EH (cell line): ENCODE measurements around the gene SHISA9.
"Not testable (repeated sequence)": the region's sequence is repeated elsewhere in the genome, so short reads cannot be mapped to it uniquely, and the experiment has no call there.

Source experiments
- DNase-seq: peaks from one replicate; pipeline ENCODE4 v3.0.0-alpha.2; 2015; ENCODE audit warnings: low read depth

SHISA9 gene

DNA sequence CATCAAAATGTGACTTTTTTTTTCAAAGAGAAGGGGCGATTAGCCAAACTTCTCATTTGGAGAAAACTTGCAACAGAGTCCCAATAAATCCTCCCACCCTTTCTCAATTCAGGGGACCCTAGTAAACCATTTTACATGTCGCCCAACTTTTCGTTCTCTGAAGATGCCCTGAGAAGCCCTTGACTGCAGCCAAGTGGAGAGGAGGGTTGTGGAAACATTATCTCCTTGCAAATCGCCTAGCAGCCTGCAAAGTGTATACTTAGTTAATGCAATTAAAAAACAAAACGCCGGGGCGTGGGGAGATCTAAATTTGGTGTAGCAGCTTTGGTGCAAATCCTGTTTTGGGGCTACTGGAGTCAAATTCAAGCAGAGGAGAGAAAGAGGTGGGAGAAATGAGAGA lies 1.2 kb upstream of the SHISA9 start:
- DNase-seq = no peak

DNA sequence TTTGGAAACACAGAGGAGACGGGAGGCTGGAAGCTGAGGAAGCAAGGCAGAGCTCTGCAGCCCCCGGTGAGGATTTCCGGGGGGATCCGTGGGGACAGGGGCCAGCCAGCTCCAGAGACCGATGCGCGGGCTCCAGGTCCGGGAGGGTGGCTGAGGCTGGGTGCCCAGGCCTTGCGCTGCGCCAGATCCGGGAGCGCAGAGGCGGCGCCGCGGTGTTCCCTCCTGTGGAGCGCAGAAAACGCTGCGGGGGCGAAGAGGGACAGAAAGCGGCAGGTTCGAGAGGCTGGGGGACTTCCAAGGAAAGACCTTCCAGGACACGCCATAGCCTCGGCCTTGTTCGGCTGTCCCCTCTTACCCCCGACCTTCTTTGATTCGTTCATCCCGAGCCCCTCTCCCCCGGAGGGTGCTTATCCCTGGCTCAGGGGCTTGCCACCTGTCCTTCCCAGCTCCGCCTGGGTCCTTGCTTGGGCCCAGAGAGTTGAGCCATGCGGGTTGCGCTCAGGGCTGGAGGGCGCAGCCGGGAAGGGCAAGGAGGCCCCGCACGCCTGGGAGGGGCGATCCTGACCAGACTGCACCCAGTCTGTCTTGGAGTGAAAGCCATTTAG lies 697 bp upstream of the SHISA9 start:
- no peak for DNase-seq

DNA sequence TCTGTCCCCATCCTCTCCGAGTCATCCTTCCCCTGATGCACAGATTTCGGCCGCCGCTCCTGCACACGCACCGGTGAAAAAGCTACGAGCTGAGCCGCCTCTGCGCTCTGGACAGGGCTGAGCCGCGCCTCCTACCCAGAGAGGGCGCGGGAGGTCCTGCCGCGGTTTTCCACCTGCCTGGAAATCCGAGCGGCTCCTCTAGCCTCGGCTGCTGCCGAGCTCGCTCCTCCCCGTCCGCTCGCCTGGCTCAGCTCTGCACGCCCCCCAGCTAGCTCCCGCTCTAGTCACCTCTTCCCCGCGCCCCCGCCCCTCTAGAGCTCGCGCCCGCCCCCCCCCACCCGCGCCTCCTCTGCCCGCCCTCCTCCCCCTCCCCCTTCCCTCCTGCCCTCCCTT lies 198 bp upstream of the SHISA9 start:
- no peak for DNase-seq

DNA sequence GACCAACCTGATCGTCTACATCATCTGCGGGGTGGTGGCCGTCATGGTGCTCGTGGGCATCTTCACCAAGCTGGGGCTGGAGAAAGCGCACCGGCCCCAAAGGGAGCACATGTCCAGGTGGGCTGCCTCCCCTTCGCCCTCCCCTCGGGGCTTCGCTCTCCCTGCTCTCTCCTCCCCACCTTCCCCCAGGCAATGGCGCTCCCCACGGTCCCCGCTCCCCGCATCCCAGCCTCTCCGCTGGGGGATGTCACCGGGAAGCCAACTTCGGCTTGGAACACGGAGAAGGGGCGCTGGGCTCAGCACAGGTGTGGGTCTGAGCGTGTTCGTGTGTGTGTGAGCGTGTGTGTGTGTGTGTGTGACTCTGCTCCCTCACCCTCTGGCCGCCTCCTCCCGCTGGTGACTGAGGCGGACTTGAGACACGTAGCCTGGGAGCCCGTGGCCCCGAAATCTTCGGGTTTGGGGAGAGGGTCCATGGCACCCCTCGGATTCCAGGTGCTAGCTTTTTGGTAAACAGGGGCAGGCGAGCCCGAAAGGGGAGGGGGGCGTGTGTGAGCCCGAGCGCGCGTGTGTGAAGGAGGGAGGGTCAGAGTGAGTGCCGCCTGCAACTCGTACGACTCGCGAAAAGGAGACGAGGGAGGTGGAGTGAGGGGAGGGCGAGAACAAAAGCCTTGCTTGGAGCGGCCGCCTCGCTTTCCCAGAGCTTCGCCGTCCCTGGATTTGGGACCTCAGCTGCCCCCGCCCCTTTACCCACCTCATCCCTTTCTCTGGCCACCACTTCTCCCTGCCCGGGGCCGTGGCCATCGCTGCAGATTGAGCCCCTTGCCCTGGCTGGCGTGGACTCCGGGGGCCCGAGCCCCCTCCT lies 1.3 kb downstream of the SHISA9 start:
- no peak for DNase-seq

DNA sequence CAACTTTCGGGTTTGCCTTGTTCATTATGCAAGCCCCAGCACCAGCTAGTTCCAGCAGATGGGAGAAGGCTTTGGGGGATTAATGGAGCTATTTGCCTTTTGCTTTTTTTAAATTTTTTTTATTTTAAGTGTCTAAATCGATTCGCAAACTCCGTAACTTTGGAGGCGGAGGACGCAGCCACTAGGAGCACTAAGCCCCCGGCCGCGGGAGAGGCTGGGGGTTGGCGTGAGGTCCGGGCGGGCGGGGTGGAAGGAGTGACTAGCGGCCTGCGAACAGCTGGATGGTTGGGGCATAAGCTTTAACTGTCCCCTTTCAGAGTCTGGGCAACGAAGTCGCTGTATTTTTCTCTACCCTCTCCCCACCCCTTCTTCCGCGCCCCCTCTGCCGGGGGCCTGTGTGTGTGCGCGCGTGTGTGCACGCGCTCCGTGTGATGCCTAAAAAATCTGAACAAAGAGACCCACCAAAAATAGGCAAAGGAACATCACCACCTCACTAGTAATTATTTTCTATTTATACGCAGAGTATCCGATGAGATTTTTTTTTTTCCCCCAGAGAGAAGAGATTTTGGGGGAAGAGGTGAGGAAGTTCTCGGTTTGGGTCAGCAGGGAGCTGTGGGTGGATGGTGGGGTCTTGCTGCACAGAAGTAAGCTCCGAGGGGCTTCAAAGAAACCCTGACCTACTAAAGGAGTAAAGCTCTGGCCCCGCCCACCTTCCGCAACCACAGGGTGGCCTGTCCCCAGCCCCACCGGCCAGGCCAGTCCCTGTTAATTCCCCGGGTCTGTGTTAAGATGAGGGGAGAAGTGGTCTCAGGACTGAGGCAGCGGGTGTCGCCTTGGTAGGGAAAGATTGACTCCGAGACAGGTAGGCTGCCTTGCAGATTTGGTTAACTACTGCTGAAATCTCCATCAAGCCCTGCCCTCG lies 2.3 kb downstream of the SHISA9 start:
- no peak for DNase-seq

DNA sequence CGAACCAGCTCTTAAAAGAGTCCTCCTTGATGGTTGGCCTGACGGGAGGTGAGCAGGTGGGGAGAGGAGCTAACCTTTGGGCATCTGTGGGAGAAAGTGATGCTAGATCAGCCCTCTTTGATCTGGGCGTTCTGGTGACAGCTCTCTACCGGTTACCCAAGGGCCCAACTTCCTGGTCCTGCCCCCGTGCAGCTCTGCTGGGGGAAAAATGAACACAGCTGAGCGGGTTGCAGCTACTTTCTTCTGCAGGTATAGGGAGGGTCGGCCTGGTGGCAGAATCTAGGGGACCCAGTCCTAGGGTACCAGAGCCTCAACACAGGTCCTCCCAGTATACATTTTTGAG lies 2.9 kb downstream of the SHISA9 start:
- no peak for DNase-seq

DNA sequence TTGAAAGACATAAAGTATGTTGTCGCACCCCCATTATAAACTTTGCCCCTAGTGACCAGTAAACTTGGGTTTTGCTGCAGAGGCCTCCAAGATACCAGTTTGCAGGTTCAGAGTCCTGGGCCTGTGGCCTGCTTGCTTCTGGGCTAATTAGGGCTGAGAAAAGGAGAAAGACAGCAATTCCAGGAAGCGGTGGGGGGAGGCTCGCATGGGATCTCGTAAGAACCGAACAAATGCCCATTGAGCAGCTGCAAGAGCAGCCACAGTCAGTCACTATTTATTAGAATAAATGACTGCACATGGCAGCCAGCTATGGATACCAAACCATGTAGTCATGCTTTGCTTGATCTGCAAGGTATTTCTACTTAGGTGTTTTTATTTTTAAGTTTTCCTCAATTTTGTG lies 4.9 kb downstream of the SHISA9 start:
- DNase-seq = no peak

DNA sequence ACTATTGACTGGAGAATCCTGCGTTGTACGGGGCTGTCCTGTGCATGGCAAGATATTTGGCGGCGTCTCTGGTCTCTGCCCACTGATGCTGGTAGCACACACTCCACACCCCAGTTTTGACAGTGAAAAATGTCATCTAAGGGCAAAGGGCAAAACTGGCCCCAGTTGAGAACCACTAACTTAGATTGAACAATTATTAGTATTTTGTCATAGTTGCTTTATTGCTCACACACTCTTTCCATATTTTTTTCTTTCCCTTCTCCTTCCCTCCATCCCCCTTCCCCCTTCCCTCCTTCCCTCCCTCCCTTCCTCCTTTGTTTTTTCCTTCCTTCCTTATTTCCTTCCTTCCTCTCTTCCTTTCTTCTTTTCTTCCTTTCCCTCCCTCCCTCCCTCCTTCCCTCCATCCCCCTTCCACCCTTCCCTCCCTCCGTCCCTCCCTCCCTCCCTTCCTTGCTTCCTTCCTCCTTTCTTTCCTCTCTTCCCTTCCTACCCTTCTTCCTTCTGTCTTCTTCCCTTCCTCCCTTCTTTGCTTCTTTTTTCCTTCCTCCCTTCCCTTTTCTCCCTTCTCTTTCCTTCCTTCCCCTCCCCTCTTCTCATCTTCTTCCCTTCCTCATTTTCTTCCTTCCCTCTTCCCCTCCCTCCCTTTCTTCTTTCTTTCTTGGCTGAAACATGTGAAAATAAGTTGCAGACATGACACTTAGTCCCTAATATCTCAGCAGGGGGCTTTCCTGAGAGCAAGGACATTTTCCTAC lies 5.5 kb downstream of the SHISA9 start:
- DNase-seq = no peak

DNA sequence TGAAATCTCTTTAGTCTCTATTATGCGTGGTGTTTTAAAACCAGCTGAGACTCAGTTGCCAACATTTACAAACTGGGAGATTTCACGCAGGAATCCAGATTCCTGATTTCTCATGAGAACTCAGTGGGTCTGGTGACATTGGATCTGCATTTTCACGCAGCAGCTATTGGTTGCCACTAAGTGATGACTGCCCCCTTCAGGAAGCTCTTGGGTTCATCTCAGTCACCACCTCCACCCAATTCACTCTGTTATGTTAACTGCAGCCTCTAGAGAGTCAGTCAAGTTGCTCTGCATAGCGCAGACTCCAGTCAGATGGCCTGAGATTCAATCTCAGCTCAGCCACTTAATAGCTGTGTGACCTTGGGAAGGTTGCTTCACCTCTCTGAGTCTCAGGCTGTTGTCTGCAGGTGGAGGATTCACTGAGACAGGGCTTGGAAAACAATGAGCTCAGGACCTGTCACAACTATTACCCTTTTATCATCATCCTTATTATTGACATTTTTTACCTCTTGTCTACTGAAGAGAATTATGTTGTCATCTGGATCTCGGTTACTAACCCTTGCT lies 6.4 kb downstream of the SHISA9 start:
- peak; percentile 5 for DNase-seq

DNA sequence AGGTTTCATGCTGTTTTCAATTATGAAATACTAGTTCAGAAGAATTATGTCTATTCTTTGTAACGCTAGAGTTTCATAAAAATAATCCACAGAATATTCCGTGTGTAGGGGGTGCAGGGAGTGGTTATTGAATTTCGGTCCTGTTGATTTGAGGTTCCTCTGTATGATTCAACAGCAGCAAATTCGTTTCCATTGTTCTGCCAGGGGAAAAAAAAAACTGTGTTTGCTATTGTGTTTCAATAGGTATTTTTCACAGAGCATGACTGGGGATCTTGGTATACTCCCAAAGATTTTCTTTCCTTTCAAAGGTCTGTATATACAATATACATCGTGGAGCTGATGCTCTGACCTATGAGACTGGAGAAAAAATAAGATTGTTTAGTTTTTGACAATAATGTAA lies 15.8 kb downstream of the SHISA9 start:
- DNase-seq = no peak

DNA sequence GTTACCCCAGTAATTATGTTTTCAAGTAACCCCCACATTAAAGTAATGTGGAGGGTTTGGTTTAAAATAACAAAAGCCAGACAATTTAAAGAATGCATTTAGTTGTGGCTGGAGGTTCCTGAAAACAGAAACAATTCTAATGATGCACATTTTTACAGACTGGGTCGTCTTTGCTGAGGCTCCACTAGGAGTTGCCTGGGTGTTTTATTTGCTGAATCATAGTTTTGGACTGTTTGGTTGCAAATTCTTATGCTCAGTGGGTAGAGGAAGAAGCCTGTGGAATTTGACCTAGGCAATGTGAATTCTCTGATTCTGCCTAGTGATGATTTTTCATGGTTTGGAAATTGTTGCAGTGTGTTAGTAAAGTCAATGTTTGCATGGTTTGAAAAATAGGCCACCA lies 16.3 kb downstream of the SHISA9 start:
- peak; percentile 36 for DNase-seq

DNA sequence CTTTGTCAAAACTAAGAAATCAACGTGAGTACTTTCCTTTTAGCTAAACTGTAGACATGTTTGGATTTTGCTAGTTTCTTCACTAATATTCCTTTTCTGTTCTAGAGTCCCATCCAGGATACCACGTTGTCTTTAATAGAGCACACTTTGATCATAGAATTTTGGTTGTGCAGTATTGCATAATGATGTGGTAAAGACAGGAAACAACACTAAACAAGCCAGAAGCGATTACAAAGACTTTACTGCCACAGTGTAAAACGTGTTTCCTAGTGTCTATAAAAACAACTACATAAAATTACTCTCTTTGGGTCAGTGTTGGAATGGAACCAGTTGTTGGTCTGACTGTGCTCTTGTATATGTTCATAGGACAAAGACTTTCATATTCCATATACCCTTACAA lies 19.3 kb downstream of the SHISA9 start:
- no peak for DNase-seq

DNA sequence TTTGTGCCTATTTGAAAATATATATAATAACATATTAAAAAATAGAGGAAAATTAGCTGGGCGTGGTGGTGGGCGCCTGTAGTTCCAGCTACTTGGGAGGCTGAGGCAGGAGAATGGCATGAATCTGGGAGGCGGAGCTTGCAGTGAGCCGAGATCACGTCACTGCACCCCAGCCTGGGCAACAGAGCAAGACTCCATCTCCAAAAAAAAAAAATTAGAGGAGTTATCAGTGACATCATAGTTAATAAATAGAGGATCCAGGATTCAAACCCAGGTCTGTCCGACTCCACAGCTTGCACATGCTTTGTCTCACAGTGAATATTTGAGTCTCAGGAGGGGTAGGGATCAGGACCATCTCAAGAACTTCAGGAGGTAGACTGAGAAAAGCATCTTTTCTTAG lies 22.2 kb downstream of the SHISA9 start:
- DNase-seq = not testable (repeated sequence)

DNA sequence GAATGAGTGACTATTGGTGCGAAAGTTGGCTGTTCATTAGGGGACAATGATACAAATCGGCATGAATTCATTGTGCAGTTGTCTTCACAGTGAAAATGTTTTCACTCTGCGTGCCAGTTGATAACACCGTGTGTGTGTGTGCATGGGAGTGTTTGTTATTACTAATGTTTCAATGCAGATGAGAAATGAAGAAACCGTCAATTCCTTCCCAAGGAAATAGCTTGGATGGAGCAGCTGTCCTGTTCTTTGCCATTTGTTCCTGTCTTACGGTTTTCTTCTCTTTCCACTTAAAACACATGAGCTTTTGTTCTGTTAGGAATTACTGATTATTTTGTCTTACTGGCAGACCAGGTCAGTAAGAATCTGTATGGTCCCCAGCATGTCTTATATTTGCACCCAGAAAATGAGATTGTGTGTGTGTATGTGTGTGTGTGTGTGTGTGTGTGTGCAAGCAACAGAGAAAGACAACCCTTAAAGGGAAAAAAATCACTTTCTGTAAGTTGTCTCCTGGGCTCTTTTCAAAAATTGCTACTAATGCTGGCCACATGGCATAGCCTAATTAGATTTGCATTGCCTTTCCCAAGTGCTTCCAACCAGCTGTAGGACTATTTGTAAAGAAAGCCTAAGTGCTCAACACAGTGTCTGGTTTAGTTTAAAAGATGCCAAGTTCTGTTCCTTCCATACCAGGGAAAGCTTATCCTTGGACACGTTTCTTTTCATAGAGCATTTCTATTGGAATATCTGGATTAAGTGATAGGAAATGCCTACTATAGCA lies 23.8 kb downstream of the SHISA9 start:
- no peak for DNase-seq

DNA sequence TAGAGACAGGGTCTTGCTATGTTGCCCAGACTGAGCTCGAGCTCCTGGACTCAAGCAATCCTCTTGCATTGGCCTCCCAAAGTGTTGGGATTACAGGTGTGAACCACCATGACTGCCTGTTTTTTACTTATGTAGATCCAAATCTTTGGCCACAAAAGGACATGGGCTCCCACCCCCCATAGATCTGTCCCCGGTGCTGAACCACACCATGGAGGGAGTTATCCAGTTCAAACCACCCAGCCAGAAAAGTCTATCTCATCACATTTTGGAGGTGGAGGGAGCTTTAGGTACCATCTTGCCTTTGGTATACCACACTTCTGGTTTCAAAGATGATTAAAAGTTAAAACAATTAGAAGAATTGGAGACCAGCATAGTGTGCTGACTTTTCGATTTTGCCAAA lies 26.2 kb downstream of the SHISA9 start:
- no peak for DNase-seq

DNA sequence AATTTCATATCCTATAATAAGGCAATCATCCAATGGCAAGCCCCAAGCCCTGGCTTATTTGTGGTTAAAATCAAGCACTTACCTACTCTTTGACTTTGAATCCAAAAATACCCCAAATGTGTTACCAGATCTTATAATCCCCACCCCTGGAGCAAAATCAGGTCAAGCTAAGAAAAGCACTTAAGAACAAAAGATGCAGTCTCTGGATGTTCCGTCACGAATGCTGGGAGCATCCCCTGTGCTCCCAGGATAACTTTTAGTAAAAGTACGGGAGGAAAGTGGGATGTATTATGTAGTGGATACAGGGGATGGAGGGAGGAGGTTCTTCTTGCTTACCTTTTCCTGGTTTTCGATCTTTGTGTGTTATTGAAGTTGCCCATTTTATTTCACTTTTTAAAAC lies 29.5 kb downstream of the SHISA9 start:
- DNase-seq = no peak

DNA sequence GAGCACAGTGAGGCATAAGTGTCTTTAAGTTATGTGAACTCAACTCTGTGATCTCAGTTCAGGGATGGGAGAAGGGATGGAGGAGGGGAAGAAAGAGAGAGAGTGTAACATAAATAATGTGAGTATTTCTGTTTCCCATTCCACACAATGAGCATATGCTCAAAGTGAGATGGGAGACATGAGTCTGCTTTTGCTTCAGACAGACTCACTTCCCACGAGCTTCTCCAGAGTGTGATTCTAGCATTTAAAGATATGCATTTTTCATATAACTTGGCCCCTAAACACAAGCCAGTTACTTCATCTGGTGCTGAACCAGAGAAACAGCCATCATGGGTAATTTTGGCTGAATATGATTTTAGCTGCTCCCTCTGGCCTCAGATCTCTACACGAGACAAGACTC lies 35.0 kb downstream of the SHISA9 start:
- DNase-seq = no peak

DNA sequence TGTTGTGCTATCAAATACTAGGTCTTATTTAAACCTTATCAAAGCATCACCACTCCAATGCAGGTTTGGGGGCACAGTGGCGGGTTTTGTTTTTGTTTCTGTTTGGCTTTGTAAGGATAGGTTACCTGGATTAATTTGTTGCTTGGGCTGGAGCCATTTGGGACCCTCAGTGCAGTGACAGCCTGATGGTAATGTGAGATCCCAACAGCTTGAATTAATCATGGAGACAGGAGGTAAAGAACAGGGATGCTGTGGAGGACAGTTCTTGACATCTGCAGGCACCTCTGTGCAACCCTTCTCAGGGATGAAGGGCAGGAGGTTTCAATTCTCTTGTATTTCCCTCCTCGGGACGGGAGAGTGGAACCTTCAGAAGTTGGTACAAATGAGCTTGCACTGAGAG lies 40.5 kb downstream of the SHISA9 start:
- DNase-seq = no peak

DNA sequence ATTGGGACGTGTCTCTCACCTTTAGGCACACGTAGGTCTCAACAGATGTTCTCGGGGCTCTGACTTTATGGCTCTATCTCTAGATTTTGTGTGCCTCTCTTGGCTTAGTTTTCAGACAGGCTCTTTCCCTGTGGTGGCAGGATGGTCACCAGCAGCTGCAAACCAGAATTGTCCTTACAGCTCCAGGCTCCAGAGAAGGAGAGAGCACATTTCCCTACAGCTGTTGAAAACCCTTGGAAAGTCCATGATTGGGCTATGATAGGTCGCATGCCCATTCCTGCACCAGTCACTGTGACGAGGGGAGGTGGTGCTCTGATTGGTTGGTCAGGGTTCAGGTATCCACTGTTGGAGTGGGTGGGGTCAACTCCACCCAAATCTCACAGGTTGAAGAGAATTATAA lies 41.5 kb downstream of the SHISA9 start:
- DNase-seq = no peak

DNA sequence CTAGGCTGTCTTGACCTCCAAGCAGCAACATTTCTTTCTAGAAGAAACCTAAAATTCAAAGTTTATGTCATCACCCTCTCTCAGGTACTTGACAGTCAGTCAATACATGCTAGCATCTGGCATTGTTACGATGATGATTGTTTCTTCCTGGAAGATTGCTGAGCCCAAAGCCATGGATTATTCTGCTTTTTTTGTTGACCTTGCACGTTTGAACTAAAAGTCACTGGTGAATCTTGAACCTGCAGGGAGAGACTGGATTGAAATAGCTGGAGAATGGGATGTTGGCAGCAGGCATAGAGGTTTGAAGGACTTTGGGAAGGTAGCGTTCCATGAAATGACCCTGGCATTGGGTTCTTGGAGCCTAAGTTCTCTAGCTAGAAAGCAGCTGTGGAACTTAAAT lies 42.9 kb downstream of the SHISA9 start:
- no peak for DNase-seq

DNA sequence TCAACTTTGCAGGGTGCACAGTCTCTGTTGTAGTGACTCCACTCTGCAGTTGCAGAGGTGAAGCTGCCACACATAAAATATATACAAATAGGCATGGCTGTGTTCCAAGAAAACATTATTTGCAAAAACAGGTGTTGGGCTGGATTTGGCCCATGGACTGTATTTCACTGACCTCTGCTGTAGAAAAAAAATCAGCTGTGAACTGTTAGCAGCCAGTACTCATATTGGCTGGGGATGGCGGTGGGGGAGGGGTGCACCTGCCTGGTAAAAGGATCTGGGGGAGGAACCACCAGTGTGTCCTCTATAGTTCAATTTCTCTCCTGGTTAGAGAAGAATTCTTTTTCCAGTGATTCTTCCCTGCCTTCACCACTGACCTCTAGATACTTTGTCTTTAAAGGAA lies 50.0 kb downstream of the SHISA9 start:
- no peak for DNase-seq
